Neural crest cell (in vitro differentiated cells): ENCODE data around the gene LDB2. TPM values are rescaled to one million over a fixed set of nuclear protein-coding genes. Genes with fewer than 3 reads are reported as not detected.

Source experiments
- DNase-seq: peaks from one replicate; pipeline ENCODE4 v3.0.0; 2021; ENCODE audit warnings: low read depth, mixed read lengths, low spot score
- H3K27ac Mint-ChIP-seq: one replicate; pipeline ENCODE4 v1.8.0; 2021; ENCODE audit warnings: mild to moderate bottlenecking, mixed read lengths; ENCODE audit not compliant: unreplicated experiment
- H3K27me3 Mint-ChIP-seq: 2 replicates; pipeline ENCODE4 v1.8.0; 2021; ENCODE audit warnings: low read depth, mild to moderate bottlenecking, mixed read lengths
- H3K36me3 Mint-ChIP-seq: 2 replicates; pipeline ENCODE4 v1.8.0; 2021; ENCODE audit warnings: low read depth, mild to moderate bottlenecking, mixed read lengths
- H3K4me1 Mint-ChIP-seq: 2 replicates; pipeline ENCODE4 v1.8.0; 2021; ENCODE audit warnings: mixed read lengths
- H3K4me3 Mint-ChIP-seq: one replicate; pipeline ENCODE4 v1.8.0; 2021; ENCODE audit warnings: mild to moderate bottlenecking, mixed read lengths
- H3K9me3 Mint-ChIP-seq: 2 replicates; pipeline ENCODE4 v1.8.0; 2021; ENCODE audit warnings: mixed read lengths
- total RNA-seq: library from RNA; stranded (reverse); gene quantifications from 2 replicates; pipeline ENCODE4 v1.2.1, GENCODE V29; 2021
- TF ChIP-seq, protein P1 (sequence below): fragments of 200-600 bp; sonication (generic); conservative IDR thresholded peaks from 2 replicates; pipeline ENCODE4 v1.5.0; 2021; ENCODE audit warnings: antibody characterized with exemption, mild to moderate bottlenecking

LDB2 gene
- total RNA-seq, 1 donor from 2014 or later, result 12.7 TPM

DNA sequence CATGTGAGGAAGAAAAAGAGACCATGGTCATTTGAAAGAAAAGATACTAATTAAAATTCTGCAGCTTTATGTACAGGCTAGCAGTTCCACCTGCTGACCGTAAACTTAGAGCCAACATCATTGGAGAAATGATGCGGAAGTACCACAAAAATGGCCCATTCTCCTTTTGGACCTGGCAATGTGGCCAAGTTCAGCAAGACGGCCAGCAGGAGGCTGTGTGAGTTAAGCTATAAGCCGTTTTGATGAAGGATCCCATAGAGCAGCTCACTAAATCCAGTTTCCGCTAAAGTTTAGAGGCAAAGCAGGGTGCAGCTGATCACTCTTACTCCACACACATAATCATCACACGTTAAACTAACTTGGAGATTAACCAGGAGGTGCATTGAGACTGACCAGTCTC is 133.8 kb downstream of the LDB2 start:
- DNase-seq, result no peak
- no peak overlapping the region for H3K27ac Mint-ChIP-seq
- no peaks in the 10 kb centered on the region for H3K4me1 Mint-ChIP-seq
- no peaks in the 10 kb centered on the region for H3K9me3 Mint-ChIP-seq
- H3K27me3 Mint-ChIP-seq, result no peaks in the 10 kb centered on the region
- TF ChIP-seq, protein P1, sequence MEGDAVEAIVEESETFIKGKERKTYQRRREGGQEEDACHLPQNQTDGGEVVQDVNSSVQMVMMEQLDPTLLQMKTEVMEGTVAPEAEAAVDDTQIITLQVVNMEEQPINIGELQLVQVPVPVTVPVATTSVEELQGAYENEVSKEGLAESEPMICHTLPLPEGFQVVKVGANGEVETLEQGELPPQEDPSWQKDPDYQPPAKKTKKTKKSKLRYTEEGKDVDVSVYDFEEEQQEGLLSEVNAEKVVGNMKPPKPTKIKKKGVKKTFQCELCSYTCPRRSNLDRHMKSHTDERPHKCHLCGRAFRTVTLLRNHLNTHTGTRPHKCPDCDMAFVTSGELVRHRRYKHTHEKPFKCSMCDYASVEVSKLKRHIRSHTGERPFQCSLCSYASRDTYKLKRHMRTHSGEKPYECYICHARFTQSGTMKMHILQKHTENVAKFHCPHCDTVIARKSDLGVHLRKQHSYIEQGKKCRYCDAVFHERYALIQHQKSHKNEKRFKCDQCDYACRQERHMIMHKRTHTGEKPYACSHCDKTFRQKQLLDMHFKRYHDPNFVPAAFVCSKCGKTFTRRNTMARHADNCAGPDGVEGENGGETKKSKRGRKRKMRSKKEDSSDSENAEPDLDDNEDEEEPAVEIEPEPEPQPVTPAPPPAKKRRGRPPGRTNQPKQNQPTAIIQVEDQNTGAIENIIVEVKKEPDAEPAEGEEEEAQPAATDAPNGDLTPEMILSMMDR, result peak; percentile 45
- no peak overlapping the region for H3K4me3 Mint-ChIP-seq
- H3K36me3 Mint-ChIP-seq, result no peaks in the 10 kb centered on the region

DNA sequence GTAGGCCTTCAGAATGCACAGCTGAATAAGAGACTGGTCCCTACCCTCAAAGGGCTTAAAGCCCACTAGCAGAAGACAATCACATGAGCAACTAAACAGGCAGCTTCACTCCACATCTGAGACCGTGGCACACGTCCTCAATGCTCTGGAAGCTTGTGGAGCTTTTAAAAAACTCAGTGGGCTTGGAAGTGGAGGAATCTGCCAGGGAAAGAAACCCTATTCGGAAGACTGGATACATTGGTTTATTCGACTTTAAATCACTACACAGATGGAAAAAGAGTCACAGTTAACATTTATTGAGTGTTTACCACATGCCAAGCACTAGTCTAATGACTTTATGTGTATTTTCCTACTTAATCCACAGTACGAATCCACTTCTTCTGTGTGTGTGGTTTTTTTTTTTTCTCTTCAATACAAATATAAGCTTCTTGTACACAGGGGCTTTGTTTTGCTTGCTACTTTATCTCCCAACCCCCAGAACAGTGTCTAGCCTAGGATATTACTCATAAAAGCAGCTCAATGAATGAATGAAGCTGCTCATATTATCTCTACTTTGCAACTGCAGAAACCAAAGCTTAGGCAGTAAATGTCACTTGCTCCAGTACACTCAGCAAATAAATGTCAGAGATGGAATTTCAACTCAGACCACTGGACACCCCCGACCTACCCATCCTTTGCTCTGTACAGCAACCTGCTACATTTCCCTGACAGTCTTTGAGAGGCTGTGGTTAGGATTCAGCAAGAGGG is 137.7 kb downstream of the LDB2 start:
- Mint-ChIP-seq H3K4me1 (peaks cover 4% of the 10 kb centered on the region), H3K27ac (no peak overlapping the region), H3K9me3 (no peaks in the 10 kb centered on the region), H3K36me3 (no peaks in the 10 kb centered on the region), H3K27me3 (no peaks in the 10 kb centered on the region), H3K4me3 (no peak overlapping the region)
- TF ChIP-seq, protein P1, result no peak
- no peak for DNase-seq

DNA sequence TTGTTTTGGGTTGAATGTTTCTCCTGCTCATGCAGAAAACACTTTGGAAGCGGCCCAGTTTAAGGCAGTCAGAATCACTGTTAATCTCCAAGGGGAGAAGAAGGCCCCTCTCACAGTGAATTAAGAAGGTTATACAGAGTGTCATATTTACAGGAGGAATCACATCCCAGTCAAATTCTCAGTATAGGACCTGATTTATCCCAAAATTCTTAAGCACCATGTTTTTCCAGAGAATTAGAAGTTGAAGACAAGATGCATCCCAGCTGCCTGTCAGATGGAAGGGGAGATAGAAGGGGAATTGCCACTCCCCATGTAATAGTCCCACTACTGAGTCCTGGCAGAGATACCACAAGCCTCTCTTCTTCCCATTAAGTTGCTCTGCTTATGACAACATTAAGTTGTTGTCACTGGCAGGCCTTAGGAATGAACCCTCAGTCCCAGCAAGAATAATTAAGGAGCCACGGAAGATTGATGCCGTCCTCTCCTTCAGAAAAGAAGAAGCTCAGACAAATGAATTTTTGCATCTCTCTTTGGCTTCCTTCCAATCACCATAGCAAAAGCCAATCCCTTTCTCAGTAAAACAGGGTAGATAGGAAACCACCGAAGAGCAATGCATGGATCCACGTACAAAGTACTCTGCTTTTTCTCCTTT is 138.4 kb downstream of the LDB2 start:
- H3K9me3 Mint-ChIP-seq, result no peaks in the 10 kb centered on the region
- H3K27me3 Mint-ChIP-seq, result no peaks in the 10 kb centered on the region

DNA sequence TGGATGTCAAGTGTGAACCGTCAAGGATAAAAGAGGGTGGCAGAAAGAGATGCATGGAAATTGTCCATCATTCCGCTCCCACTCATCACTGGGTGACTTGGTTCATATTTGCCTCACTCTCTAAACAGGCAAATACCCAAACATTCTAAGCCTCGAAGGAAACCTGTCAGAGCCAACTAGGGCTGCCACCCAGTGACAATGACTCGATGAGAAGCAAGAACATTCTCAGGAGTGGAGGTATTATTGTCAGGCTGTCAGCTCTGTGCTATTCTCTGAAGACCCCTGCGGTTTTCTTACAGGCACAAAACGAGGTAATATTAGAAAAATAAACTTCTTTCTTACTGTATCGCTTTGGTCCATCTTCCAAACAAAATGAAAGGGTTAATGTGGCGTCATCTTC is 139.6 kb downstream of the LDB2 start:
- H3K36me3 Mint-ChIP-seq, result no peaks in the 10 kb centered on the region

More for the DNA sequence above, 138.4 kb downstream of the LDB2 start:
- TF ChIP-seq, protein P1, result no peak
- H3K27ac Mint-ChIP-seq, result no peak overlapping the region
- H3K36me3 Mint-ChIP-seq, result no peaks in the 10 kb centered on the region
- peaks cover 4% of the 10 kb centered on the region for H3K4me1 Mint-ChIP-seq
- DNase-seq, result no peak
- H3K4me3 Mint-ChIP-seq, result no peak overlapping the region

DNA sequence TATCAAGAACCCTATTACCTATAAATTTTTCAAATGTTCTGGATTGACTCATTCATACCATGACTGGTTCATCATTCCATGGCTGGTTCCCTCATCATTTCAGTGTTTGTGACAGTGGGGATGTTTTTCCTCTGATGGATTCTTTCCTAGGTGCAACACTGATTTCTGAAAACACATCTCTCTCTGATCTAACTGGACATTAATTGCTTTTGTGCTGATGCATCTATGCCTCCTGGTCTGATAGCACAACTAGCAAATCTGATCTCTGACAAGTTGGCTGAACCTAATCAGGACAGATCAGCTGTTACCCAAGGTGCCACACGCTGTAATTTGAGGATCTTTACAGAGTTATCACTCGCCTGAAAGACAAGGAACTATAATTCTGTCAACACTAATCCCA is 140.2 kb downstream of the LDB2 start:
- H3K4me1 Mint-ChIP-seq, result peaks cover 4% of the 10 kb centered on the region
- TF ChIP-seq, protein P1, result no peak
- DNase-seq, result no peak
- no peaks in the 10 kb centered on the region for H3K9me3 Mint-ChIP-seq
- H3K27ac Mint-ChIP-seq, result no peak overlapping the region
- no peaks in the 10 kb centered on the region for H3K36me3 Mint-ChIP-seq
- H3K4me3 Mint-ChIP-seq, result no peak overlapping the region
- no peaks in the 10 kb centered on the region for H3K27me3 Mint-ChIP-seq

More for the DNA sequence above, 139.6 kb downstream of the LDB2 start:
- no peak for DNase-seq
- TF ChIP-seq, protein P1, result no peak
- Mint-ChIP-seq H3K27me3 (no peaks in the 10 kb centered on the region), H3K4me3 (no peak overlapping the region), H3K9me3 (no peaks in the 10 kb centered on the region), H3K27ac (no peak overlapping the region), H3K4me1 (peaks cover 4% of the 10 kb centered on the region)
